Heart left ventricle (tissue), 16 donors: ENCODE measurements around the gene SURF4. TPM values are rescaled to one million over a fixed set of nuclear protein-coding genes. Genes with fewer than 3 reads are reported as not detected.
A peak's percentile ranks its signal among the peaks of the same experiment; 100 is the strongest.
"Not testable (repeated sequence)": the region's sequence is repeated elsewhere in the genome, so short reads cannot be mapped to it uniquely, and the experiment has no call there.

ENCODE experiments used
- ATAC-seq, 4 donors: fragments of 200-7000 bp; cut with Tn5 transposase; one replicate each; pipeline ENCODE4 v1.9.1; 2020 to 2022; ENCODE audit warnings: moderate library complexity in 4 of 4, mild to moderate bottlenecking in 3 of 4, moderate number of reproducible peaks in 1 of 4
- DNase-seq, 5 donors: peaks; one replicate each; pipeline ENCODE4 v3.0.0-alpha.2; 2020
- H3K27ac ChIP-seq, 12 donors: fragments of 200-600 bp; sonication (generic) in 4 of 12; one replicate each; pipeline versions ENCODE4 v1.5.0 to v1.8.0; 2016 to 2022; ENCODE audit warnings: mild to moderate bottlenecking in 2 of 12
- H3K27me3 ChIP-seq, 9 donors: fragments of 200-600 bp; sonication (generic) in 2 of 9; one replicate each; pipeline versions ENCODE4 v1.5.1 to v1.8.0; 2016 to 2022; ENCODE audit warnings: mild to moderate bottlenecking in 3 of 9
- H3K36me3 ChIP-seq, 9 donors: fragments of 200-600 bp; sonication (generic) in 2 of 9; one replicate each; pipeline versions ENCODE4 v1.5.0 to v1.8.0; 2018 to 2022; ENCODE audit warnings: mild to moderate bottlenecking in 2 of 9
- H3K4me1 ChIP-seq, 12 donors: fragments of 200-600 bp; sonication (generic) in 4 of 12; one replicate each; pipeline versions ENCODE4 v1.5.0 to v1.8.0; 2016 to 2022; ENCODE audit warnings: mild to moderate bottlenecking in 3 of 12
- H3K4me3 ChIP-seq, 12 donors: fragments of 200-600 bp; sonication (generic) in 4 of 12; one replicate each; pipeline versions ENCODE4 v1.5.0 to v1.8.0; 2017 to 2022; ENCODE audit warnings: mild to moderate bottlenecking in 9 of 12, moderate library complexity in 4 of 12
- H3K9me3 ChIP-seq, 12 donors: fragments of 200-600 bp; sonication (generic) in 4 of 12; one replicate each; pipeline versions ENCODE4 v1.5.0 to v1.8.0; 2016 to 2022; ENCODE audit warnings: mild to moderate bottlenecking in 1 of 12
- CTCF ChIP-seq, 12 donors: fragments of 200-600 bp; sonication (generic) in 4 of 12; IDR thresholded peaks; one replicate each; pipeline versions ENCODE4 v1.5.0 to v1.8.0; 2018 to 2022; ENCODE audit warnings: antibody characterized with exemption in 12 of 12, mild to moderate bottlenecking in 5 of 12
- POLR2A ChIP-seq, 2 donors: fragments of 450-650 bp; IDR thresholded peaks; one replicate each; pipeline ENCODE4 v1.6.1; 2017; ENCODE audit warnings: antibody characterized with exemption in 2 of 2, mild to moderate bottlenecking in 2 of 2, moderate library complexity in 2 of 2
- WGBS, 4 donors: extraction: QIAGEN DNeasy Blood & Tissue Kit in 2 of 4; methylation state at CpG; one replicate each; pipeline versions ENCODE4 v1.1.5 to v1.1.7; 2013 to 2018; 5-methylcytosine and 5-hydroxymethylcytosine counted together
- intact Hi-C, 10 donors: fragments of 100-400 bp; cut with DNase I; formaldehyde crosslinking; loops; one replicate each; pipeline versions ENCODE4 v1.11.1 to v1.14.2; 2022
- polyA plus RNA-seq, 2 donors: library from polyadenylated mRNA; stranded (reverse); fragments of 200-250 nt; gene quantifications; one replicate each; pipeline ENCODE4 v1.2.3, GENCODE V29; 2013
- total RNA-seq, 9 donors: library from RNA; depleted of rRNA in 2 of 9; stranded (reverse); fragments of >200 nt in 2 of 9; fragmentation: NEBNext Ultra II Directional in 3 of 9; extraction: Animal tissue kit (Norgen Biotek cat#: 25700) in 3 of 9; gene quantifications; one replicate each; pipeline versions ENCODE4 v1.1.0 to v1.2.4, GENCODE V29; 2016 to 2023
- donor health status: ischemic (EF 13 %, LVEDD 7.1; RV severe dilation, severe dysfunction).
- donor health status: healthy with polysubstance abuse.
- donor health status: DM: no; HTN: yes; CAD: no.
- donor health status: DM: no; HTN: no; CAD: no.
- donor health status: ischemic (EF 25% LVEDD 6.9; RV normal size, moderate dysfunction).
- donor health status: ischemic (EF 25% LVEDD 5.7; RV mildly dilated, moderate dysfunction).
- donor health status: healthy.
- donor health status: DM: yes; HTN: yes; CAD: no.
- donor health status: ischemic (EF 35%, LVEDD 5.7; RV mildly dilated, moderate dysfunction).
- donor health status: nonischemic (EF 11% LVEDD 7.7; RV severe dilation, severe dysfunction).
- donor health status: DM: yes; HTN: yes; CAD: no.
- donor health status: PGD.
- donor health status: ischemic (EF 29% LVEDD 5.4; RV normal size, mild dysfunction).
- donor health status: nonischemic (EF 23%, LVEDD 6.1; RV moderate dilation, normal function).

The SURF4 gene
- total and polyA plus RNA-seq, 11 donors = 31.2 to 185 (median 77.8) TPM

DNA sequence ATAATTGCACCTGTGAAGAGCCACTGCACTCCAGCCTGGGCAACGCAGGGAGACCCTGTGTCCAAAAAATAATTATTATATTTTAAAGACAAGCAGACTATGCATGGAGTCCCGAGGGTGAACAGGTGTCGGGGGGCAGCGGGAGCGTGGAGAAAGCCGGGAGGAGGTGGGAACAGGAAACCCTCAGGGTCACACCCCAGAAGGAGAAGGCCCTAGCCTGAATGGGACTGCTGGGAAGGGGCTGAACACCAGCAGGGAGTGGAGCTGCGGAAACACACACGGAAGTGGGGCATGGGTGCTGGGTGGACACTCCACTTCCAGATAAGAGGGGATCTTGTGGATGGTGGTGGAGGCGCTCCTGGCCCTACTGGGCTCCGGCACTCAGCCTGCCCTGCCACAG lies 52.6 kb downstream of the SURF4 start:
- H3K4me3 ChIP-seq = no peak overlapping the region
- ATAC-seq (no peak), DNase-seq (no peak)
- no peak for TF ChIP-seq CTCF (IDR thresholded peaks at IDR 0.05)
- no peak for TF ChIP-seq POLR2A (IDR thresholded peaks at IDR 0.05)
- no peaks in the 10 kb centered on the region for H3K9me3 ChIP-seq
- 80 to 84% (median 81%) methylated on average over 10 of the region's 10 CpGs for WGBS, 4 donors
- no peak overlapping the region for H3K27ac ChIP-seq
- H3K27me3 ChIP-seq = no peaks in the 10 kb centered on the region
- no peaks in the 10 kb centered on the region for H3K4me1 ChIP-seq
- no peaks in the 10 kb centered on the region for H3K36me3 ChIP-seq
- intact Hi-C loops = loop anchor here in 1 of 10 donors (10.0 kb wide), 1 partner anchor 48 kb away; the partner anchor contains the start of gene ABO

- Histone ChIP-seq H3K27ac (no peak overlapping the region), H3K4me3 (no peak overlapping the region), H3K36me3 (no peaks in the 10 kb centered on the region), H3K27me3 (no peaks in the 10 kb centered on the region), H3K4me1 (no peaks in the 10 kb centered on the region), H3K9me3 (no peaks in the 10 kb centered on the region)
- ATAC-seq = no peak
- no peak for TF ChIP-seq POLR2A (IDR thresholded peaks at IDR 0.05)
- TF ChIP-seq CTCF (IDR thresholded peaks at IDR 0.05) = no peak
- no peak for DNase-seq
- WGBS, 4 donors = 78 to 85% (median 83%) methylated on average over 14 of the region's 14 CpGs
- intact Hi-C loops = loop anchor here in 1 of 10 donors (10.0 kb wide), 1 partner anchor 48 kb away; the partner anchor contains the start of gene ABO
Measured at GRCh38 chr9:133322701-133323100, 53.2 kb downstream of the SURF4 start.

DNA sequence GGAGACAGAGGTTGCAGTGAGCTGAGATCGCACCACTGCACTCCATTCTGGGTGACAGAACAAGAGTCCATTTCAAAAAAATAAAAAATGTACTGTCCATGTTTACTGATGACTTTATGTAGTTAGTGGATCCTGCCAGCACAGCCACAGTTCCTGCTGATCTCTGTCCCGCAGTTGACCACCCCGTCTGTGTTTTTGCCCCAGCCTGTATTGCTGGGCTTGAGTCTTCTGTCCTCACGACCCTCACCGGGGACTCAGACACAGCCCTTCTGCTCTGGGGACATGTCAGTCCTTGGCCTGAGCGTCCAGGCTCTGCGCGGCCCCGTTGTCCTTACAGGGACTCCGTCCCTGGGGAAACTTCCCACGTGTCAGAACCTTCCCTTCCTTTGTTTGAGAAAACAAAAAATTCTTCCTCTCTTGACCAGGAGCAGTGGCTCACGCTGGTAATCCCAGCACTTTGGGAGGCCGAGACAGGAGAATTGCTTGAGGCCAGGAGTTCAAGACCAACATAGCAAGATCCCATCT lies 54.4 kb downstream of the SURF4 start:
- Histone ChIP-seq H3K4me1 (no peaks in the 10 kb centered on the region), H3K27me3 (no peaks in the 10 kb centered on the region), H3K27ac (no peak overlapping the region), H3K36me3 (no peaks in the 10 kb centered on the region), H3K4me3 (no peak overlapping the region), H3K9me3 (no peaks in the 10 kb centered on the region)
- no peak for TF ChIP-seq POLR2A (IDR thresholded peaks at IDR 0.05)
- TF ChIP-seq CTCF (IDR thresholded peaks at IDR 0.05) = no peak
- DNase-seq (no peak), ATAC-seq (no peak)
- WGBS, 4 donors = 54 to 70% (median 66%) methylated on average over 13 of the region's 13 CpGs
- intact Hi-C loops = loop anchor here in 1 of 10 donors (10.0 kb wide), 1 partner anchor 47 kb away; the partner anchor contains the start of gene ABO

- no peaks in the 10 kb centered on the region for H3K4me1 ChIP-seq
- no peaks in the 10 kb centered on the region for H3K36me3 ChIP-seq
- no peak overlapping the region for H3K27ac ChIP-seq
- TF ChIP-seq POLR2A (IDR thresholded peaks at IDR 0.05) (no peak), CTCF (IDR thresholded peaks at IDR 0.05) (no peak)
- H3K27me3 ChIP-seq = no peaks in the 10 kb centered on the region
- DNase-seq = no peak
- WGBS, 4 donors = 67 to 80% (median 79%) methylated on average over 8 to 13 of the region's 13 CpGs
- no peak overlapping the region for H3K4me3 ChIP-seq
- no peak for ATAC-seq
- no peaks in the 10 kb centered on the region for H3K9me3 ChIP-seq
- intact Hi-C loops = loop anchor here in 1 of 10 donors (10.0 kb wide), 1 partner anchor 46 kb away; the partner anchor contains the start of gene ABO
Measured at GRCh38 chr9:133320421-133320881, 55.4 kb downstream of the SURF4 start.

- H3K27ac ChIP-seq, DNase-seq, H3K4me1 ChIP-seq, H3K27me3 ChIP-seq, H3K9me3 ChIP-seq, intact Hi-C loops, H3K36me3 ChIP-seq, H3K4me3 ChIP-seq: not testable (repeated sequence)
- WGBS, 4 donors = 81 to 87% (median 81%) methylated on average over 4 to 13 of the region's 13 CpGs
- peak in 1 of 4 donors; percentile 26 for ATAC-seq
Measured at GRCh38 chr9:133317551-133317950, 58.3 kb downstream of the SURF4 start.
